Measurements from ENCODE around the gene SSC4D.

DNA sequence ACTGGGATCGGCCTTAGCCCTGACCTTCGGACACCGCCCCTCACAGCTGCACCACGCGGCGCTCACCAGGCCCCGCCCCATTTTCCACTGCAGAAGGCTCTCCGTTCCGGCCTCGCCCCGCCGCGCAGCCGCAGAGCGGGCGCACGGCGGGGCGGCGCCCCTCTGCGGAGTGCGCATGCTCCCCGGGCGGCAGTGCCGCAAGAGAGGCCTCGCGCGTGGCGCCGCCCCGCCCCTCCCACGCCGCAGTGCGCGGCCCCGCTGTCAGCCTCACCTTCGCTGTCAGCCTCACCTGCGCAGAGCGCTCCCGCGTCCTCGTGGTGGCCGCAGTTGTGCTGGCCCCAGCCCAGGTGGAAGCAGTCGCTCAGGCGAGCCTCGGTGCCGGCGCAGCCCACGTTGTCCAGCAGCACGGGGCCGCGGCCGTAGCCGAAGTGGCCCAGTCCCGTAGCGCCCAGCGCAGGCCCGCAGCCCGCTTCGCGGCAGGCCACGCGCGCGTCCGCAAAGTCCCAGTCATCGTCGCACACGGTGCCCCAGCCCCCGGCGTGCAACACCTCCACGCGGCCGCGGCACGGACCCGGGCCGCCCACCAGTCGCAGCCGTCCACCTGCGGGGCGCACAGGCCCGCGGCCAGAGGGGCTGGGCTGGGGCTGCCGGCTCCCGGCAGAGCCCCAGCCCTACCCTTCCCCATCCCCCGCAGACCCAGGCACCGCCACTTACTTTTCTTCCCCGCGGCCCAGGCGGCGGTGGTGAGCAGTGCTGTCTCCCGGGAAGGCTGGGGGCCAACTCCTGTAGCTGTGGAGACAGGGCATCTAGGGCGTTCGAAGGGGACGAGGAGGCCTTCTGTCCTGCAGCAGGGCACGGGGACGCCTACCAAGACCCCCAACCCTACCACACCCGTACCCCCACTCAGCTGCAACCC, 16.1 kb downstream of the SSC4D start:
- TF ChIP-seq, protein P1, sequence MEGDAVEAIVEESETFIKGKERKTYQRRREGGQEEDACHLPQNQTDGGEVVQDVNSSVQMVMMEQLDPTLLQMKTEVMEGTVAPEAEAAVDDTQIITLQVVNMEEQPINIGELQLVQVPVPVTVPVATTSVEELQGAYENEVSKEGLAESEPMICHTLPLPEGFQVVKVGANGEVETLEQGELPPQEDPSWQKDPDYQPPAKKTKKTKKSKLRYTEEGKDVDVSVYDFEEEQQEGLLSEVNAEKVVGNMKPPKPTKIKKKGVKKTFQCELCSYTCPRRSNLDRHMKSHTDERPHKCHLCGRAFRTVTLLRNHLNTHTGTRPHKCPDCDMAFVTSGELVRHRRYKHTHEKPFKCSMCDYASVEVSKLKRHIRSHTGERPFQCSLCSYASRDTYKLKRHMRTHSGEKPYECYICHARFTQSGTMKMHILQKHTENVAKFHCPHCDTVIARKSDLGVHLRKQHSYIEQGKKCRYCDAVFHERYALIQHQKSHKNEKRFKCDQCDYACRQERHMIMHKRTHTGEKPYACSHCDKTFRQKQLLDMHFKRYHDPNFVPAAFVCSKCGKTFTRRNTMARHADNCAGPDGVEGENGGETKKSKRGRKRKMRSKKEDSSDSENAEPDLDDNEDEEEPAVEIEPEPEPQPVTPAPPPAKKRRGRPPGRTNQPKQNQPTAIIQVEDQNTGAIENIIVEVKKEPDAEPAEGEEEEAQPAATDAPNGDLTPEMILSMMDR (IDR thresholded peaks at IDR 0.05), result no peak
- TF ChIP-seq EP300 (IDR thresholded peaks at IDR 0.05) (no peak), POLR2AphosphoS5 (IDR thresholded peaks at IDR 0.05) (peak in 2 of 3 donors; percentile 88 to 93), POLR2A (IDR thresholded peaks at IDR 0.05) (no peak)
